GM12878 (cell line): ENCODE results near the gene PNMA6E.

ENCODE experiments used
- BRCA1 ChIP-seq: IDR thresholded peaks from 2 replicates; pipeline ENCODE4 v1.6.1; 2011; ENCODE audit warnings: low read depth, low read length, improper control_type of control experiment
- CEBPB ChIP-seq, 2 experiments: fragments of 150-350 bp in 1 of 2; IDR thresholded peaks; 2 replicates each; pipeline ENCODE4 v1.6.1; 2012 to 2014; ENCODE audit warnings: low read depth in 2 of 2, low read length in 2 of 2, borderline replicate concordance in 1 of 2, inconsistent platforms in 1 of 2
- EZH2 ChIP-seq: IDR thresholded peaks from 2 replicates; pipeline ENCODE4 v1.6.1; 2012; ENCODE audit warnings: low read depth, mild to moderate bottlenecking, control low read depth, inconsistent platforms, low read length, borderline replicate concordance; ENCODE audit not compliant: control insufficient read depth
- JUND ChIP-seq: IDR thresholded peaks from 2 replicates; pipeline ENCODE4 v1.6.1; 2012; ENCODE audit warnings: low read depth, mild to moderate bottlenecking, low read length, improper control_type of control experiment, moderate library complexity
- MYC ChIP-seq: IDR thresholded peaks from 2 replicates; pipeline ENCODE4 v1.6.1; 2011; ENCODE audit warnings: mild to moderate bottlenecking, low read length, moderate library complexity, inconsistent platforms; ENCODE audit not compliant: insufficient read depth, insufficient replicate concordance, insufficient read length, severe bottlenecking
- NFIC ChIP-seq: IDR thresholded peaks from 2 replicates; pipeline ENCODE4 v1.6.1; 2012; ENCODE audit warnings: low read depth, mild to moderate bottlenecking, inconsistent platforms, low read length, moderate library complexity
- POLR2A ChIP-seq: IDR thresholded peaks from 2 replicates; pipeline ENCODE4 v1.6.1; 2011; ENCODE audit warnings: low read depth, mild to moderate bottlenecking, low read length
- POLR2AphosphoS5 ChIP-seq: IDR thresholded peaks from 2 replicates; pipeline ENCODE4 v1.6.1; 2011; ENCODE audit warnings: mild to moderate bottlenecking, low read length, inconsistent platforms
- RAD51 ChIP-seq: fragments of 450-650 bp; IDR thresholded peaks from 2 replicates; pipeline ENCODE4 v1.6.1; 2016; ENCODE audit warnings: moderate library complexity, mild to moderate bottlenecking, inconsistent platforms
- SIN3A ChIP-seq: IDR thresholded peaks from 2 replicates; pipeline ENCODE4 v1.6.1; 2012; ENCODE audit warnings: low read depth, low read length, improper control_type of control experiment
- SP1 ChIP-seq: IDR thresholded peaks from one replicate; pipeline ENCODE4 v1.6.1; 2011; ENCODE audit warnings: low read depth, low read length
- TF ChIP-seq, protein P1 (sequence below): IDR thresholded peaks from 2 replicates; pipeline ENCODE4 v1.6.1; 2012; ENCODE audit warnings: low read depth, low read length, improper control_type of control experiment
- TF ChIP-seq, protein P2 (sequence below), 3 experiments: IDR thresholded peaks in 2 of 3; conservative IDR thresholded peaks in 1 of 3; 2 replicates each; pipeline ENCODE4 v1.5.1; 2011; ENCODE audit warnings: low read depth in 3 of 3, low read length in 3 of 3, mild to moderate bottlenecking in 3 of 3, control low read depth in 2 of 3, moderate library complexity in 2 of 3, inconsistent platforms in 1 of 3, mixed read lengths in 1 of 3; ENCODE audit not compliant: control insufficient read depth in 2 of 3, insufficient read depth in 1 of 3; ENCODE audit errors: extremely low read depth in 1 of 3
- TF ChIP-seq, protein P3 (sequence below): fragments of 150-350 bp; IDR thresholded peaks from 2 replicates; pipeline ENCODE4 v1.6.1; 2014; ENCODE audit warnings: mild to moderate bottlenecking, low read depth, low read length

DNA sequence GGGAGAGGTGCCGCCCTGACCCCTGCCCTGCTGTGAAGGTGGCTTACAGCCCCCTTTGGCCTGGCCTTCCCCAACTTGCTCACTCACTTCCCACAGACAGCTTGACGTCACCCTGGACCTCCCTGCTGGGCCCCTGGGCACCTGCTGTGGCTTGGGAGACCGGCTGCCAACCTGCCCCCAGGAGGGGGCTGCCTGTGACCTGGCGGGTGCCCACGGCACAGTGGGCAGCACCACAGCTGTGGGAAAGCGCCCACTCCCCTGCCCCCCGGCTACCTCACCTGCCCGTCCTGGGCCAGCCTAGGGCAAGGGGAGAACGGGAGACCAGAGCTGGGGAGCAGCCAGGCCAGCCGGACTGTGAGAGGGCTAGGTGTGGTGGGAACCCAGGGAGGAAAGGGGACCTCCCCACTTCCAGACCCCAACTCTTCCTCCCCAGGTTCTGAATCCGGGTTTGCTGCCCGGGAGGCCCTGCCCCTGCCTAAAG is 7.8 kb upstream of the PNMA6E start:
- TF ChIP-seq BRCA1 (no peak), EZH2 (no peak), CEBPB (IDR thresholded peaks at IDR 0.05; ENCODE audit: borderline replicate concordance in 1 of 2, low read depth in 2 of 2, low read length in 2 of 2) (no peak), MYC (no peak), POLR2A (no peak), SP1 (no peak), JUND (no peak), NFIC (no peak), SIN3A (no peak), RAD51 (no peak), POLR2AphosphoS5 (no peak)
- TF ChIP-seq, protein P1, sequence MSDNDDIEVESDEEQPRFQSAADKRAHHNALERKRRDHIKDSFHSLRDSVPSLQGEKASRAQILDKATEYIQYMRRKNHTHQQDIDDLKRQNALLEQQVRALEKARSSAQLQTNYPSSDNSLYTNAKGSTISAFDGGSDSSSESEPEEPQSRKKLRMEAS: no peak
- TF ChIP-seq, protein P2, sequence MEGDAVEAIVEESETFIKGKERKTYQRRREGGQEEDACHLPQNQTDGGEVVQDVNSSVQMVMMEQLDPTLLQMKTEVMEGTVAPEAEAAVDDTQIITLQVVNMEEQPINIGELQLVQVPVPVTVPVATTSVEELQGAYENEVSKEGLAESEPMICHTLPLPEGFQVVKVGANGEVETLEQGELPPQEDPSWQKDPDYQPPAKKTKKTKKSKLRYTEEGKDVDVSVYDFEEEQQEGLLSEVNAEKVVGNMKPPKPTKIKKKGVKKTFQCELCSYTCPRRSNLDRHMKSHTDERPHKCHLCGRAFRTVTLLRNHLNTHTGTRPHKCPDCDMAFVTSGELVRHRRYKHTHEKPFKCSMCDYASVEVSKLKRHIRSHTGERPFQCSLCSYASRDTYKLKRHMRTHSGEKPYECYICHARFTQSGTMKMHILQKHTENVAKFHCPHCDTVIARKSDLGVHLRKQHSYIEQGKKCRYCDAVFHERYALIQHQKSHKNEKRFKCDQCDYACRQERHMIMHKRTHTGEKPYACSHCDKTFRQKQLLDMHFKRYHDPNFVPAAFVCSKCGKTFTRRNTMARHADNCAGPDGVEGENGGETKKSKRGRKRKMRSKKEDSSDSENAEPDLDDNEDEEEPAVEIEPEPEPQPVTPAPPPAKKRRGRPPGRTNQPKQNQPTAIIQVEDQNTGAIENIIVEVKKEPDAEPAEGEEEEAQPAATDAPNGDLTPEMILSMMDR (IDR thresholded peaks at IDR 0.05 in 2 of 3, conservative IDR thresholded peaks at IDR 0.05 in 1 of 3; ENCODE audit: control insufficient read depth in 2 of 3, extremely low read depth in 1 of 3, insufficient read depth in 1 of 3, low read depth in 3 of 3, low read length in 3 of 3): no peak
- TF ChIP-seq, protein P3, sequence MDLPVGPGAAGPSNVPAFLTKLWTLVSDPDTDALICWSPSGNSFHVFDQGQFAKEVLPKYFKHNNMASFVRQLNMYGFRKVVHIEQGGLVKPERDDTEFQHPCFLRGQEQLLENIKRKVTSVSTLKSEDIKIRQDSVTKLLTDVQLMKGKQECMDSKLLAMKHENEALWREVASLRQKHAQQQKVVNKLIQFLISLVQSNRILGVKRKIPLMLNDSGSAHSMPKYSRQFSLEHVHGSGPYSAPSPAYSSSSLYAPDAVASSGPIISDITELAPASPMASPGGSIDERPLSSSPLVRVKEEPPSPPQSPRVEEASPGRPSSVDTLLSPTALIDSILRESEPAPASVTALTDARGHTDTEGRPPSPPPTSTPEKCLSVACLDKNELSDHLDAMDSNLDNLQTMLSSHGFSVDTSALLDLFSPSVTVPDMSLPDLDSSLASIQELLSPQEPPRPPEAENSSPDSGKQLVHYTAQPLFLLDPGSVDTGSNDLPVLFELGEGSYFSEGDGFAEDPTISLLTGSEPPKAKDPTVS: no peak
